GM21529 (cell line): ENCODE data around the gene SERP1.

ENCODE experiments used
- ATAC-seq: cut with Tn5 transposase; IDR thresholded peaks from one replicate; pipeline ENCODE4 v1.9.1; 2021; ENCODE audit not compliant: unreplicated experiment

SERP1 gene

GRCh38 chr3:150546226-150547044, at the start of gene SERP1, which contains the start of gene EIF2A:
SERP1 (minus strand) TSS chr3:150546496; CDS start chr3:150546135, 361 bp downstream.
EIF2A (plus strand) TSS chr3:150546787; CDS start chr3:150546803, 16 bp downstream.
- peak; percentile 89 for ATAC-seq

DNA sequence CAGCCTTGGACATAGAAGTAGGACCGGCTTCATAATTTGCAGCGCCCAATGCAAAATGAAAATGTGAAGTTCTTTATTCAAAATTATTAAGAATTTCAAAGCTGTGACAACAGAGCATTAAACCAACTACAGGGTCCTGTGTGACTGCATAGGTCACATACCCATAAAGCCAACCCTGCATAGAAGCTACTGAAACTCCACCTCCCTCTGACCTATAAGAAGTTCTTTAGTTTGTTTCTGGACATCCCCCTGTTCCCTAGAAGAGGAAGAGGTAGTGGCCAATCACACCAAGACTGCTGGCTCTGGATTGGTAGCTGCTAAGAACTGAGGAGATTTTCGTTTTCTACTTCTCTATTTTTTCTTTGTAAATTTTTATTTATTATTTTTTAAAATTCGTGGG, 47.9 kb upstream of the SERP1 start:
- no peak for ATAC-seq

- ATAC-seq = no peak
Measured at GRCh38 chr3:150589759-150590158, 43.5 kb upstream of the SERP1 start.

DNA sequence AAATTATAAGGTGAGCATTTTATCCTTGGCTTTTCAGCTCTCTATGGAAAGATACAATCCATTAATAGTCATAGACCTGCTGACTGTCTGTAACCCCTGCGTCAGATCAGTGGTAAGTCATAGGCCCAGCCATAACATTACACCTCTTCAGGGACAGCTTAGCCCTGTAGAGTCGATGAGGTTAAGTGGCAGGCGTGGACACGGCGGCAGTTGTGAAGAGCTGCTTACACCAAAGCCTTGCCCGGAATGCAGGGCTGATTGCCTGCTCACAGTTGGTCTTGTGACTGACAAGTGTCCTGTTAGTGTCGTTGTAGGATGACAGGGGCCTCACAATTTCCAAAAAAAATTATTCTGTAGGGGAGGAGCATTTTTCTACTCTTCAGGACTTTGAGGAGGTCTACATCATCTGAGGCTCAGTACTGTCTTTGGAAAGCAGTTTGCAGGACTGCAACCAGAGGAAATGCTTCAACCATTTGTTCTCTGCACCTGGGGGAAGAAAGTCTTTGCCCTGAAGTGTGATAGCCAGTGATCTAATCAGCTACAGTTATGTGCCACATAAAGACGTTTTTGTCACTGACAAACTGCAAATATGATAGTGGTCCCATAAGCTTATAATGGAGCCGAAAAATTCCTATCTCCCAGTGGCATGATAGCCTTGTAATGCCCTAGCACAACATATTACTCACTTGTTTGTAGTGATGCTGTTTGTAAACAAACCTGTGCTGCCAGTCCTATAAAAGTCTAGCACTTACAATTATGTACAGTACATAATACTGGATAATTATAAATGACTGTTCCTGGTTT, 41.9 kb upstream of the SERP1 start:
- ATAC-seq = no peak

DNA sequence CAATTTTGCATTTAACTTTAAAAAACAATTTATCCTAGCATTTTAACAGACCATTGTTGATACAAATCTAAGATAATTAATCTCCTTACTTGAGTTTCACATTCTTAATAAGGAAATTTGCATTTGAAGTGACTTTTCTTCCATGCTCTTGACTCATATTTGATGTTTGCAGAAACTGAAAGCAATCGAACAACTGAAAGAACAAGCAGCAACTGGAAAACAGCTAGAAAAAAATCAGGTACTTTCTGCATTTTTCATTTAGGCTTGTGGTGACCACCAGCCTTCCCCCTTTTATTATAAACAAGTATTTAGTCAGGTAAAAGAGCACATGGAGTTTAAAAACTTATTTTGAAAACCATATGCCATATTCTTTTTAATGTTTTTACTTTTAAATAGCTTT, 36.7 kb upstream of the SERP1 start:
- peak; percentile 58 for ATAC-seq

GRCh38 chr3:150582620-150583019, 36.3 kb upstream of the SERP1 start:
- peak; percentile 64 for ATAC-seq

DNA sequence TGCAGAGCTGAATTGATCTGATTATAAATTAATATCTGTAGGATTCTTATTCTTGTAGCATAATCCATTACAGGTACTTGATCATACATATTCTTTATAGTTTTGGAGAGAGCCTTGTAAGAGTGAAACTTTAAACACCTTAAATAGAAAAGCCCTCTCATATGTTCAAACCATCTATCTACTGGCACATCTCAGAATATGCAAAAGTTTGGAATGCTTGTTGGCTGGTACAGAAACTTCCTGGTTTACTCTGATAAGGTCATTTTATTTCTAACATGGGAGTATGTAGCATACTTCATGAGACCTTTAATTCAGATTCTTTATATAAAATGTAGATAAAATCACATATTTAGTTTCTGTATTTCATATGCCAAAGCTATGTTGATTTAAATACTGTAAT, 34.9 kb upstream of the SERP1 start:
- ATAC-seq = no peak

DNA sequence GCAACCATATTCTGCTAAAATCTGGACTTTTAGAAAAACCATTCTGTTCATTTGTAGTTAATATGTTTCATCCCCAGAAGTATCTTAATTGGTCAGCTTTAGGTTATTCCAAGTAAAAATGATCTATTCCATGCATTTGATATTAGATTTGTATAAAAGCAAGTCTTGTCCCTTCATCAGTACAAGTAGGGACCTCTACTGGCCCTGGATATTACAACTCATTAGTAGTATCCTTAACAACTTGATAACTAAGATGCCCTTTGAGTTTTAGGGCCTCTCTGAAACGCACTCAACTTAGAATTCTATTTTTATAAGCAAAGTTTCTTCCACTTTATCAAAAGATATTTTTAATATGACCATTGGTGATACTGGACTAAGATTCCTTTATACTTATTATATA, 31.6 kb upstream of the SERP1 start:
- no peak for ATAC-seq

DNA sequence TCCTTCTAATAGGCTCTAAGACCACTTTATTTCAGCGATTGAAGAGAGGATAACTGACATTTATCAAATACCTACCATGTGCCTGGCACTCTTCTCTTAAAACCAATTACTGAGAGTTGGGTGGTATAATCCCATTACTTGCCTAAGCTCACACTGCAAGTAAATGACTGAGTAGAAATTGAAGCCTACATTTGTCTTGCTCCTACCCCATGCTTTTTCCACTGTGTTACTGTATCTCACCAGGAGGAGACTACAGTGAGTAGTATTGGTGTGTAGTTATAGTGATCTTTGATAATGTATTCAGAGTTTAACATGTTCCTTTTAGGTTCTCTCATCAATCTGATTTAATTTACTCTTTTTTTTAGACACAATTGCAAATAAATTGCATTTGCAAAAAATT, 21.0 kb upstream of the SERP1 start:
- ATAC-seq = no peak

DNA sequence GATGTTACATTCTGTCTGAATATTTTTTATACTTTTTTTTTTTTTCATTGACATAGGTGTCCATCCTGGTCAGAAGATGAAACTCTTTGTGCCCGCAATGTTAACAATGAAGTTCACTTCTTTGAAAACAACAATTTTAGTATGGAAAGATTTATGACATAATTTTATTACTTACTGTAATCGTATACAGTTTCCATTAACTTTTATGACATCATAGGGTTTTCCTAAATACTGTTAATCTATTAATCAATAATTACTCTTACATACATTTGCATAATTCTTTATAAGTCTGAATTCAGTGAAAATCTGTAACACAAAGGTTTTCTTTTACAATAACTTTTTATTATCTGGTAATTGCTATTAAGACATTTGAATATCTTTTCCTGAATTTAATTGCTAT, 17.9 kb upstream of the SERP1 start:
- no peak for ATAC-seq

DNA sequence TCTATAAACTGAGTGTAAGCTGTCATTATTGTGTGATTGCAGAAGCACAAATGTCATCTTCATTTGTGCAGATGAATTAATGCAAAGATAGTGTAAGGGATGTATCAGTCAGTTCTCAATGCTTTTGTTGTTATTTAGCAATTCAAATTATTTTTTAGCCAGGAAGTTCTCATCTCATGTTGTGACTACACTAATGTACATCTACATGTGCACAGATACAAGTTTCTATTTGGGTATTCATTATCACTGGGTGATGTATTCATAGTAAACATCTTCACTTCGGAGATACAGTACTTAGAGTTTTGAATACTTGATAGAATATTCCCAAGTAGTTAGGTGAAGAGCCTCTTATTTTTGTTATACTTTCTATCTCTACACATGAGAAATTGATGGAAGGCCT, 11.4 kb upstream of the SERP1 start:
- ATAC-seq = no peak

GRCh38 chr3:150556792-150557191, 10.5 kb upstream of the SERP1 start:
- ATAC-seq = no peak

- ATAC-seq = no peak
Measured at GRCh38 chr3:150555859-150556436, 9.7 kb upstream of the SERP1 start.

DNA sequence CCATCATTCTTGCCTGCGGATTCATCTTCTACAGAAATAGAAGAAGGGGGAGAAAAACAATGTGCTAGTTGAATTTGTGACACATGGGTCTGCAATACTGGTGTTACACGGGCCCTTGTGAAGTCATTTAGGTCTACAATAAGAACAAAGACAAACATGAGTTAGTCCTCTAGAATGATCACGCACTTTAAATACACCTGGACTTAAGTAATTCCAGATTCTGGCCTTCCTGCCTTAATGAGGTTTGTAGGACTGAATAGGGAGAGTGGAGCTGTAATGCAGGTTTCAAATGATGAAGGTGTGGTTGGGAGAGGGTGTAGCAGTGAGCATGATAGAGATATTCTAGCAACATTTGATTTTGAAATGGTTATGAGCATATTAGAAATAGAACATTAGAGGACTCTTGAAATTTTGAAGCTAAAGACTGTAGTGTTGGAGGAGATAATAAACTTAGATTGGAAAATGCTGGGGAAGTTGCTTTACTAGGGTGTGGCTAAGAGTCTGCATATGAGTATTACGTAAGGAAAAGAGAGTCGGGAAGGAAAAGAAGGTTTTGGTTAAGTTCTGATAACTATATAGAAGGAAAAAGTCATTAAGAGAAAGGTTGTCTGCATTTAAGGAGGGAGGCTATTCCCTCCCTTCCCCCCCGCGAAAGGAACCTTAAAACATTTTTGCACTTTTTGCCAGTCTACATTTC, 897 bp upstream of the SERP1 start:
- ATAC-seq = no peak

DNA sequence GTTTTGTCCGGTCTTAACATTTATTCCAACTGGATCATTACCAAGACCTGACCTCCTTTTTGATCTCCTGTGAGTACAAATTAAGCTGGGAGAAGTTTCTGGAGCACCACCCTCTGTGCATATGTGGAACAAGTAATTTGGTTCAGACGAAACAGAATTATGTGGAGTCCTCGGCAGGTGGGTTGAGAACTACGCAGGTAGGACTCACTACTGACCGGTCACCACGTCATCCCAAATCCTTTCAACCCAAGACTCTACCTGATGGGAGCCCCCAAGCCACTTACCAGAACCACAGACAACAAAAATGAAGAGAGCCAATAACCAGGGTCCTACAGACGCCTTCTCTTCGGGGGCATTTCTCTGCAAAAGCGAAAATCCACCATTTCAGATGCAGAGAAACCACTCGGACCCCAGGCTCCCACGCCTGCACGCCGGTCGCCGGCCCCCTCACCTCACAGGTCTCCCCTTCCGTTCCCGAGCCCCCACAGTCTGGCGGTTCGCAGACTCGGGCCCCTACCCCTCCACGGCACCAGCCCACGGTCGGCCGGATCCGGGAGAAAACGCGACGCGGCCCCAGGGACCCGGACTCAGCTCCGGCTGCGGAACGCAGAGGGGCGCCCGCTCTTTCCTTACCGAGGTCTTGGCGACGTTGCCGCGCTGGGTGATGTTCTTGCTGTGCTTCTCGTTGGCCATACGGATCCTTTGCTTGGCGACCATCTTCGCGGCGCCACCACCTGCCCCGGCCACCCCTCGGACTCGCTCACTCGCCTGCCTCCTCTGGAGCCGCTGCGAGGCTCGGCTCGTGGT, 674 bp downstream of the SERP1 start:
- ATAC-seq = peak; percentile 16

GRCh38 chr3:150544726-150545125, 1.6 kb downstream of the SERP1 start:
- no peak for ATAC-seq

DNA sequence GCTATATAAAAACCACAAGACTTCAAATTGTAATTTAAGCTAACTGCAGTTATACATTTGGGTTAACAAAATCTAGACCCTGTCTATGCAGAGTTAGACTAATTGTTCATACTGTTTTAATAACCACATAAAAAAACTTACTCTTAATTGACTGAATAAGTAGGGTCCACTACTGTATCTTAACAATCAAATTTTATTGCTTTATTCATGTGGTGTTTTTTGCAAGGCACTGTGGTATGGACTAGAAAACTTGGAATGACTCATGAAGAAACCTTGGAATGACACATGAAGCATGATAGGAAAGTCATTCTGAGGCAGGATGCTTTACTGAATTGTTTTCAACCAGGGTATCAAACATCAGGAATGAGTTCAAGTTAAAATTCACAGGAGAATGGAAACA, 2.3 kb downstream of the SERP1 start:
- no peak for ATAC-seq

GRCh38 chr3:150543531-150543930, 2.8 kb downstream of the SERP1 start:
- ATAC-seq = no peak

DNA sequence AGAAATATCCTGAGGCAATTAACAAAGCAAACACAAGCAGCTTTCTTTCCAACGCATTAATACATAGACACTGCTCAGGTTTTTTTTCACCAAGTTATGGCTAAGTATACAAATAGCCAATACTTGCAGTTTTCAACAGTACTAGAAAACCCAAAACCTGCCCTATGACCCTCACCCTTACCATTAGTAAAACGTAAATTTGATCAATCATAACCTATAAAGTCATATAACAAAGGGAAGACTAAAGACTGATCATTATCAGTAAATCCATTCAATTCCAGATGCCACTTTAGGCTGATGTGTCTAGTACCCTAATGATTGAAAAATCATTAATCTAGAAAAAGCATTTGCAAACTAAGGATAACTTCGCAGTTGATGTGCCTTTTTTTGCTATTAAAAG, 3.2 kb downstream of the SERP1 start:
- no peak for ATAC-seq

DNA sequence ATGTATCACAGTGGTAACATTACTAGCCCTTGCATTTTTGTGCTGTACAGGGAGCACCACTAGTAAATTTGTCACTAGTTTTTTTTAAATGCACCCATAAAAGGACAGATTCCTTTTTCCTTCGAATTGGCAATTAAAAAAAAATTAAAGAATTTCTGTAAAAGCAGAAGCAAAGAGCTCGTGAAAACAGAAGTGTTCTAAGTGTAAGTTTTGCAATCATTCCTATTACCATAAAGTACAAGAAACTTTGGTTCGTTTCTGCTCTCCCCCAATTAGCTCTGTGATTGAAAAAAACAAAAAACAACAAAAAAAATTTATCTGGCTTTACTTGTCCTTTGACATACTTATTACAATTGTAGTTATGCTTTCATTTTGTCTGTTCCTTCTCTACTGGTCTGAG, 5.3 kb downstream of the SERP1 start:
- ATAC-seq = no peak
